ACC112 (cell line): ENCODE data around the gene MYO7B.

Experiments
- H2AFZ ChIP-seq: fragments of 200-600 bp; sonication (generic); one replicate; pipeline ENCODE4 v1.6.0; 2017; ENCODE audit warnings: antibody characterized with exemption, low read length; ENCODE audit not compliant: unreplicated experiment
- H3K27ac ChIP-seq: fragments of 200-600 bp; sonication (generic); 2 replicates; pipeline ENCODE4 v1.5.1; 2014; ENCODE audit warnings: low read depth, mild to moderate bottlenecking, antibody characterized with exemption, low read length, moderate library complexity
- H3K27me3 ChIP-seq: fragments of 200-600 bp; sonication (generic); 2 replicates; pipeline ENCODE4 v1.6.1; 2014; ENCODE audit warnings: mild to moderate bottlenecking, antibody characterized with exemption, low read length, moderate library complexity, mixed read lengths; ENCODE audit not compliant: insufficient read depth
- H3K36me3 ChIP-seq: fragments of 200-600 bp; sonication (generic); 2 replicates; pipeline ENCODE4 v1.6.1; 2016; ENCODE audit warnings: mild to moderate bottlenecking, antibody characterized with exemption, low read length, moderate library complexity, mixed read lengths; ENCODE audit not compliant: insufficient read depth
- H3K4me1 ChIP-seq: fragments of 200-600 bp; sonication (generic); one replicate; pipeline ENCODE4 v1.6.1; 2016; ENCODE audit warnings: low read length, mixed read lengths; ENCODE audit not compliant: insufficient read depth, unreplicated experiment, control insufficient read depth
- H3K4me3 ChIP-seq: fragments of 200-600 bp; sonication (generic); 2 replicates; pipeline ENCODE4 v1.5.1; 2014; ENCODE audit warnings: mild to moderate bottlenecking, low read depth, low read length
- H3K79me2 ChIP-seq: fragments of 200-600 bp; sonication (generic); one replicate; pipeline ENCODE4 v1.6.0; 2016; ENCODE audit warnings: low read length; ENCODE audit not compliant: control insufficient read depth, unreplicated experiment, insufficient read depth

MYO7B gene

GRCh38 chr2:127633556-127634065, 98.1 kb downstream of the MYO7B start:
- Histone ChIP-seq H3K79me2 (no peaks in the 10 kb centered on the region), H3K27ac (no peak overlapping the region), H3K4me1 (peaks cover 16% of the 10 kb centered on the region)

DNA sequence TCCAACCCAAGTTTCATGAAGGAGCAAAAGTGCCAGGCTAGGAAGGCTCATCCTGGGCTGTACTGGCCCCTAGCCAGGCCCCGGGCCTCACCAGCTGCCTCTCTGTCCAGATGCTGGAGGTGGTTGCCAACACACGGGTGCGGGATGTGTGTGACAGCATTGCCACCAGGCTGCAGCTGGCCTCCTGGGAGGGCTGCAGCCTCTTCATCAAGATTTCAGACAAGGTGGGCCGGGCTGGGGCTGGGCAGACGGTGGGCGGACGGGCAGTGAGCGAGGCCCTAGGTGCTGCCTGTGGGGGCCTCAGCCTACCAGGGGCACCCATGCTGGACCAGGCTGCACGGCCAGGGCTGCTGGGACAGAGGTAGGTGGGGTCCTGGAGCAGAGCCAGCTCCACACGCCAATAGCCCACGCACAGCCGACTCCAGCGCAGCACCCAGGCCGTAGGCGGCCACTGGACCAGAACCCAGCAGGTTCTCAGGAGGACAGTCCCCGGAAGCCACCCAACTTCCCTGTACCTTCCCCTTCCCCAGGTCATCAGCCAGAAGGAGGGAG, 98.7 kb downstream of the MYO7B start:
- H3K27me3 ChIP-seq = no peaks in the 10 kb centered on the region
- no peak overlapping the region for H3K4me3 ChIP-seq
- no peaks in the 10 kb centered on the region for H3K79me2 ChIP-seq
- no peak overlapping the region for H2AFZ ChIP-seq
- H3K4me1 ChIP-seq = peaks cover 16% of the 10 kb centered on the region
- no peaks in the 10 kb centered on the region for H3K36me3 ChIP-seq
- H3K27ac ChIP-seq = no peak overlapping the region

More at GRCh38 chr2:127633556-127634065, 98.1 kb downstream of the MYO7B start:
- Histone ChIP-seq H2AFZ (no peak overlapping the region), H3K27me3 (no peaks in the 10 kb centered on the region), H3K4me3 (no peak overlapping the region), H3K36me3 (no peaks in the 10 kb centered on the region)

- H3K27ac ChIP-seq = no peak overlapping the region
- H3K4me3 ChIP-seq = no peak overlapping the region
- H2AFZ ChIP-seq = no peak overlapping the region
- peaks cover 16% of the 10 kb centered on the region for H3K4me1 ChIP-seq
- no peaks in the 10 kb centered on the region for H3K27me3 ChIP-seq
- no peaks in the 10 kb centered on the region for H3K79me2 ChIP-seq
- no peaks in the 10 kb centered on the region for H3K36me3 ChIP-seq
These were observed 99.3 kb downstream of the MYO7B start for GRCh38 chr2:127634626-127635379.

- Histone ChIP-seq H3K79me2 (no peaks in the 10 kb centered on the region), H2AFZ (no peak overlapping the region), H3K27ac (no peak overlapping the region), H3K27me3 (no peaks in the 10 kb centered on the region), H3K36me3 (no peaks in the 10 kb centered on the region), H3K4me3 (no peak overlapping the region), H3K4me1 (peaks cover 16% of the 10 kb centered on the region)
These were observed 100.1 kb downstream of the MYO7B start for GRCh38 chr2:127635380-127636237.

DNA sequence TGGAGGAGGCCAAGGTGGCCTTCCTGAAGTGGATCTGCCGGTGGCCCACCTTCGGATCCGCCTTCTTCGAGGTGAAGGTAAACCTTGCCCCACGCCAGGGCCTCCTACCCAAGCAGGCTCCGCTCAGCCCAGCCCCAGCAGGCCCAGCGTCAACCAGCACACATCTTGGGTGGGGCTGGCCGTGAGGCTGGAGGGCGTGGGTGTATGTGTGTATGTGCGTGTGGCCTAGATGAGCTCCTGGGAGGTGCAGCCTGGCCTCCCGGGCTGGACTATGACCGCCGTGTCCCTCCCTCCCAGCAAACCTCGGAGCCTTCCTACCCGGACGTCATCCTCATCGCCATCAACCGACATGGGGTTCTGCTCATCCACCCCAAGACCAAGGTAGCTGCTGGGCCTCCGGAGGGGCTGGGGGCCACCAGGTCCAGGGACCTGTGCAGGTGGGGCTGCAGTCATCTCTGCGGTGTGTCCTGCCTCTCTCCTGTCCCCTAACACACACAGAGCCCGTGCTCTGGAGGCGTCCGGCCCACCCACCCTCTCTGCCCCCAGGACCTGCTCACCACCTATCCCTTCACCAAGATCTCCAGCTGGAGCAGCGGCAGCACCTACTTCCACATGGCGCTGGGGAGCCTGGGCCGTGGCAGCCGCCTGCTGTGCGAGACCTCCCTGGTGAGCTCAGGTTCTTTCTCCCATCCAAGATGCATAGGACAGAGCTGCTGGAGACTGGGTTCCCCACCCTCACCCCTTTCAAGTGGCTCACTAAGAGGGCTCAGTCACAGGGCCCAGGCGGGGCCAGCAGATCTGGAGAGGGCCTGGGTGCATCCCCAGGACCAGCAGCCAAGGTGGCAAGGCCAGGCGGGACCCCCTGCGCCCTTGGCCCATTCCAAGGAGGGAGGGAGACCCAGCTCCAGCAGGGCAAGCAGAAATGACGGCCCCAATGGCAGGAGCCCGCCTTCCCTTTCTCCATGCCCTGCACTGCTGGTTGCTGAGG, 101.1 kb downstream of the MYO7B start:
- Histone ChIP-seq H3K27ac (no peak overlapping the region), H3K4me3 (no peak overlapping the region), H3K36me3 (no peaks in the 10 kb centered on the region), H3K4me1 (peaks cover 16% of the 10 kb centered on the region), H3K27me3 (no peaks in the 10 kb centered on the region), H2AFZ (no peak overlapping the region), H3K79me2 (no peaks in the 10 kb centered on the region)

DNA sequence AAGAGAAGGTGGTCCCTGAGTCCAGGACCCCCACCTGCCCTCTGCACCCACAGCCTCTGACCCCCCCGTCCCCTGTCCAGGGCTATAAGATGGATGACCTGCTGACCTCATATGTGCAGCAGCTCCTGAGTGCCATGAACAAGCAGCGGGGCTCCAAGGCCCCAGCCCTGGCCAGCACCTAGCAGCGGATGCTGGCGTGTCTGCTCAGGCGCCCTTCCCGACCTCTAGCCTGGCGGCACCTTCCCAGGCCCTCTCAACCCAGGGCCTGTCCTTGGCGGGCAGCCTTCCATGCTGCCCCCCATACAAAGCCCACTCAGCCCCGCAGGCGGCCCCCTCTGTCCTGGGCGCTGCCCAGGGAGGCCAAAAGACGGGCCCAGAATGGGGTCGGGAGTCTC, 101.8 kb downstream of the MYO7B start:
- H3K36me3 ChIP-seq = no peaks in the 10 kb centered on the region
- H3K79me2 ChIP-seq = no peaks in the 10 kb centered on the region
- H3K27me3 ChIP-seq = no peaks in the 10 kb centered on the region
- H3K4me1 ChIP-seq = peaks cover 16% of the 10 kb centered on the region
- peak overlapping the region; percentile 55 for H3K27ac ChIP-seq
- H3K4me3 ChIP-seq = peak overlapping the region; percentile 25; the same call in 1 of the 2 replicates
- peak overlapping the region; percentile 12 for H2AFZ ChIP-seq

- Histone ChIP-seq H2AFZ (peak overlapping the region; percentile 12), H3K36me3 (no peaks in the 10 kb centered on the region), H3K27me3 (no peaks in the 10 kb centered on the region), H3K79me2 (no peaks in the 10 kb centered on the region), H3K4me1 (peaks cover 16% of the 10 kb centered on the region), H3K27ac (peak overlapping the region; percentile 55), H3K4me3 (no peak overlapping the region)
These were observed 102.3 kb downstream of the MYO7B start for GRCh38 chr2:127637725-127638252.

- peaks cover 16% of the 10 kb centered on the region for H3K4me1 ChIP-seq
- peak overlapping the region; percentile 12 for H2AFZ ChIP-seq
- no peaks in the 10 kb centered on the region for H3K79me2 ChIP-seq
- H3K27me3 ChIP-seq = no peaks in the 10 kb centered on the region
- no peak overlapping the region for H3K4me3 ChIP-seq
- H3K36me3 ChIP-seq = no peaks in the 10 kb centered on the region
- H3K27ac ChIP-seq = peak overlapping the region; percentile 55
These were observed 103.1 kb downstream of the MYO7B start for GRCh38 chr2:127638361-127639110.

DNA sequence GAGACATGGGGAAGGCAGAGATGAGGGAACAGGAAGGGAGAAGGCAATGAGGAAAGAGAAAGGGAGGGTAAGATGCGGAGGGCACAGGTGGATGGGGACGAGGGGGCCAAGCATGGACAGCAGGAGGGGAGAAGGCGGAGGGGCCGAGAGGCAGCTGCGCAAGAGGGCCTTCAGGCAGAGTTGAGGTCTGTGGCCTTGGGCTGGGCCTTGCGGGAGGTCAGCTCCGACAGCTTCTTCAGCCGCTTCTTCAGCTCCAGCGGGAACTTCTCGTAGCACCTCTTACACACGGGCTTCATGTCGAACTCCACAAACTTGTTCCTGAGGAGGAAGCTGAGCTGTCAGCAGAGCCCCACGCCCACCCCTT, 103.6 kb downstream of the MYO7B start:
- Histone ChIP-seq H3K27me3 (no peaks in the 10 kb centered on the region), H3K4me3 (no peak overlapping the region), H3K79me2 (no peaks in the 10 kb centered on the region), H3K27ac (no peak overlapping the region), H3K4me1 (peaks cover 16% of the 10 kb centered on the region), H3K36me3 (no peaks in the 10 kb centered on the region), H2AFZ (no peak overlapping the region)
